BLaER1 (cell line): ENCODE data around the gene MOXD1.
"Not testable (repeated sequence)": the region's sequence is repeated elsewhere in the genome, so short reads cannot be mapped to it uniquely, and the experiment has no call there.

ENCODE experiments used
- H3K27ac ChIP-seq: shearing (Covaris generic); formaldehyde crosslinking; 2 replicates; pipeline ENCODE4 v1.8.1; 2022
- H3K27me3 ChIP-seq: shearing (Covaris generic); formaldehyde crosslinking; 2 replicates; pipeline ENCODE4 v1.8.1; 2022
- H3K36me3 ChIP-seq: shearing (Covaris generic); formaldehyde crosslinking; 2 replicates; pipeline ENCODE4 v1.8.1; 2022
- H3K4me1 ChIP-seq: shearing (Covaris generic); formaldehyde crosslinking; 2 replicates; pipeline ENCODE4 v1.8.1; 2022
- H3K4me2 ChIP-seq: shearing (Covaris generic); formaldehyde crosslinking; 2 replicates; pipeline ENCODE4 v1.8.1; 2022
- H3K4me3 ChIP-seq: shearing (Covaris generic); formaldehyde crosslinking; 2 replicates; pipeline ENCODE4 v1.8.1; 2022
- H3K9ac ChIP-seq: shearing (Covaris generic); formaldehyde crosslinking; 2 replicates; pipeline ENCODE4 v1.8.1; 2022
- H3K9me3 ChIP-seq: shearing (Covaris generic); formaldehyde crosslinking; 2 replicates; pipeline ENCODE4 v1.8.1; 2022
- H4K20me1 ChIP-seq: shearing (Covaris generic); formaldehyde crosslinking; 2 replicates; pipeline ENCODE4 v1.8.1; 2022
- Cebpa-rat ChIP-seq: shearing (Covaris generic); IDR thresholded peaks from 2 replicates; pipeline ENCODE4 v1.8.1; 2022

The MOXD1 gene

GRCh38 chr6:132357120-132357519, 44.2 kb downstream of the MOXD1 start:
- Histone ChIP-seq H4K20me1 (no peaks in the 10 kb centered on the region), H3K9me3 (peaks cover 19% of the 10 kb centered on the region), H3K27me3 (no peaks in the 10 kb centered on the region), H3K9ac (no peak overlapping the region), H3K4me2 (peak overlapping the region; percentile 45), H3K27ac (peak overlapping the region; percentile 53; the same call in 1 of the 2 replicates), H3K36me3 (no peaks in the 10 kb centered on the region), H3K4me3 (no peak overlapping the region), H3K4me1 (peaks cover 56% of the 10 kb centered on the region)
- TF ChIP-seq Cebpa-rat = no peak

GRCh38 chr6:132354517-132355167, 46.6 kb downstream of the MOXD1 start:
- no peaks in the 10 kb centered on the region for H3K27me3 ChIP-seq
- H3K4me2 ChIP-seq = peak overlapping the region; percentile 71
- peak overlapping the region; percentile 52; the same call in 1 of the 2 replicates for H3K27ac ChIP-seq
- H3K4me3 ChIP-seq = peak overlapping the region; percentile 46
- TF ChIP-seq Cebpa-rat = no peak
- no peaks in the 10 kb centered on the region for H4K20me1 ChIP-seq
- no peak overlapping the region for H3K9ac ChIP-seq
- peaks cover 22% of the 10 kb centered on the region for H3K9me3 ChIP-seq
- H3K36me3 ChIP-seq = no peaks in the 10 kb centered on the region
- H3K4me1 ChIP-seq = peaks cover 34% of the 10 kb centered on the region

GRCh38 chr6:132351986-132352385, 49.3 kb downstream of the MOXD1 start:
- Histone ChIP-seq H3K9me3 (peaks cover 19% of the 10 kb centered on the region), H3K4me1 (peaks cover 24% of the 10 kb centered on the region)
- H3K36me3 ChIP-seq, H4K20me1 ChIP-seq, H3K9ac ChIP-seq, H3K4me2 ChIP-seq, H3K27ac ChIP-seq, H3K27me3 ChIP-seq, H3K4me3 ChIP-seq: not testable (repeated sequence)

GRCh38 chr6:132348231-132348630, 53.0 kb downstream of the MOXD1 start:
- Histone ChIP-seq H3K36me3 (no peaks in the 10 kb centered on the region), H3K9ac (no peak overlapping the region), H3K9me3 (peaks cover 15% of the 10 kb centered on the region), H3K4me1 (no peaks in the 10 kb centered on the region), H4K20me1 (no peaks in the 10 kb centered on the region), H3K27ac (no peak overlapping the region), H3K27me3 (no peaks in the 10 kb centered on the region), H3K4me2 (no peak overlapping the region), H3K4me3 (no peak overlapping the region)
- no peak for TF ChIP-seq Cebpa-rat

- no peaks in the 10 kb centered on the region for H3K4me1 ChIP-seq
- no peak overlapping the region for H3K9ac ChIP-seq
- H3K27ac ChIP-seq = no peak overlapping the region
- H3K36me3 ChIP-seq = no peaks in the 10 kb centered on the region
- no peak overlapping the region for H3K4me3 ChIP-seq
- H3K27me3 ChIP-seq = no peaks in the 10 kb centered on the region
- no peak for TF ChIP-seq Cebpa-rat
- no peaks in the 10 kb centered on the region for H4K20me1 ChIP-seq
- H3K4me2 ChIP-seq = no peak overlapping the region
- peaks cover 12% of the 10 kb centered on the region for H3K9me3 ChIP-seq
Observed at GRCh38 chr6:132344811-132345210, 56.5 kb downstream of the MOXD1 start.

- peaks cover 12% of the 10 kb centered on the region for H3K9me3 ChIP-seq
- H3K27me3 ChIP-seq = no peaks in the 10 kb centered on the region
- H3K4me2 ChIP-seq = no peak overlapping the region
- H3K4me3 ChIP-seq = no peak overlapping the region
- no peak overlapping the region for H3K27ac ChIP-seq
- no peak overlapping the region for H3K9ac ChIP-seq
- H3K4me1 ChIP-seq = no peaks in the 10 kb centered on the region
- H4K20me1 ChIP-seq = no peaks in the 10 kb centered on the region
- H3K36me3 ChIP-seq = no peaks in the 10 kb centered on the region
- TF ChIP-seq Cebpa-rat = no peak
Observed at GRCh38 chr6:132341646-132342045, 59.6 kb downstream of the MOXD1 start.

GRCh38 chr6:132334521-132334885, 66.8 kb downstream of the MOXD1 start:
- no peak overlapping the region for H3K9ac ChIP-seq
- H3K36me3 ChIP-seq = no peaks in the 10 kb centered on the region
- H3K4me2 ChIP-seq = no peak overlapping the region
- no peaks in the 10 kb centered on the region for H3K9me3 ChIP-seq
- H3K27ac ChIP-seq = no peak overlapping the region
- H3K4me3 ChIP-seq = no peak overlapping the region
- no peaks in the 10 kb centered on the region for H3K4me1 ChIP-seq
- H4K20me1 ChIP-seq = no peaks in the 10 kb centered on the region
- H3K27me3 ChIP-seq = no peaks in the 10 kb centered on the region
- no peak for TF ChIP-seq Cebpa-rat

GRCh38 chr6:132333639-132334520, 67.4 kb downstream of the MOXD1 start:
- Histone ChIP-seq H3K27ac (no peak overlapping the region), H4K20me1 (no peaks in the 10 kb centered on the region), H3K27me3 (no peaks in the 10 kb centered on the region), H3K9ac (no peak overlapping the region), H3K4me3 (no peak overlapping the region), H3K4me1 (no peaks in the 10 kb centered on the region), H3K9me3 (no peaks in the 10 kb centered on the region), H3K36me3 (no peaks in the 10 kb centered on the region), H3K4me2 (no peak overlapping the region)
- TF ChIP-seq Cebpa-rat = no peak

GRCh38 chr6:132330759-132331158, 70.5 kb downstream of the MOXD1 start:
- no peak for TF ChIP-seq Cebpa-rat
- no peaks in the 10 kb centered on the region for H3K4me1 ChIP-seq
- H3K27me3 ChIP-seq = no peaks in the 10 kb centered on the region
- H4K20me1 ChIP-seq = no peaks in the 10 kb centered on the region
- no peaks in the 10 kb centered on the region for H3K36me3 ChIP-seq
- no peak overlapping the region for H3K4me2 ChIP-seq
- no peak overlapping the region for H3K9ac ChIP-seq
- no peaks in the 10 kb centered on the region for H3K9me3 ChIP-seq
- H3K27ac ChIP-seq = no peak overlapping the region
- no peak overlapping the region for H3K4me3 ChIP-seq

- TF ChIP-seq Cebpa-rat = no peak
- no peak overlapping the region for H3K27ac ChIP-seq
- no peaks in the 10 kb centered on the region for H3K27me3 ChIP-seq
- H3K4me2 ChIP-seq = no peak overlapping the region
- no peak overlapping the region for H3K4me3 ChIP-seq
- H3K4me1 ChIP-seq = no peaks in the 10 kb centered on the region
- no peak overlapping the region for H3K9ac ChIP-seq
- H3K36me3 ChIP-seq = no peaks in the 10 kb centered on the region
- no peaks in the 10 kb centered on the region for H4K20me1 ChIP-seq
- H3K9me3 ChIP-seq = peaks cover 2% of the 10 kb centered on the region
Observed at GRCh38 chr6:132322398-132322797, 78.9 kb downstream of the MOXD1 start.
